Measurements from ENCODE around the gene SHC3.

DNA sequence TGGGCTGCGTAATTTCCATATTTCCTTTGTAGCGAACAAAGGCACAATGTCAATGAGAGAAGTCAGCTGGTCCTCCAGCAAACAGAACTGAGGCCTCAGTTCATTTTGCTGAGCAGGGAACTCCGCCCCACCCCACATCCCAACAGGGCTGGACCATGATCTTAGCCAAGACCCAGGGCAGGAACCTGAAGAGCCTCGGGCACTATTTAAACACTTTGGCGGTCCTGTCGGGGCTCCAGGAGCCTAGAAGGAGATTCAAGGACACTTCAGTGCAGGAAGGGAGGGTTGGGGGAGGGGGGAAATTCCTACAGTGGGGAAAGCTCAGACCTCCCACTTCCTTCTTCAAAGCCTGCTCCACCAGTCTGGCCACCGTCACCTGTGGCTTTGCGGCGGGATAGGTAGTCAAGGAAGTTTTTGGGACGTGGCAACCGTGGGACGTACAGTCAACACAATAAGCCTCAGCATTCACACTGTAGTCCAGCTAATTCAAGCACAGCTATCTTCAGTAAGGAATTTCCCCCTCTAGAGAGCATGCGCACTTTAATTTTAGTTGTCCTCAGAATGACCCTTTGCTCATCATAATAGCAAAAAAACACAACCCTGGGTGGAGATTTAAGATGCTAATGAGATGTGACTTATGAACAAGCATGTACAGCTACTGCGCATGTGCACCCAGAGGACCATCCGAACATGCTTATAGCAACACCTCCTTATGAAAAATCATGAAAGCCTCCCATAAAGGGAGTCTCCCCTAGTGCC, 156.4 kb downstream of the SHC3 start:
- TF ChIP-seq POLR2A (IDR thresholded peaks at IDR 0.05; ENCODE audit: low read length) (no peak), GATA1 (IDR thresholded peaks at IDR 0.05; ENCODE audit: low read depth, low read length) (no peak)

Data from erythroblast (primary cell).